GM23248 (cell line): Measurements from ENCODE around the gene RAMP3. TPM values are rescaled to one million over a fixed set of nuclear protein-coding genes. Genes with fewer than 3 reads are reported as not detected.

Experiments used
- DNase-seq: peaks from one replicate; pipeline ENCODE4 v3.0.0-alpha.2; 2015
- H2AFZ ChIP-seq: fragments of 200-600 bp; sonication (generic); 2 replicates; pipeline ENCODE4 v1.6.1; 2016; ENCODE audit warnings: antibody characterized with exemption
- H3F3A ChIP-seq: fragments of 200-600 bp; sonication (generic); 2 replicates; pipeline ENCODE4 v1.6.1; 2016; ENCODE audit warnings: mild to moderate bottlenecking, antibody characterized with exemption, mixed run types; ENCODE audit not compliant: insufficient read depth
- H3K27ac ChIP-seq: fragments of 200-600 bp; sonication (generic); 2 replicates; pipeline ENCODE4 v1.5.1; 2016; ENCODE audit warnings: mild to moderate bottlenecking
- H3K27me3 ChIP-seq: fragments of 200-600 bp; sonication (generic); replicated peaks from 2 replicates; pipeline ENCODE4 v1.6.1; 2016; ENCODE audit warnings: mild to moderate bottlenecking; ENCODE audit not compliant: insufficient read depth
- H3K36me3 ChIP-seq: fragments of 200-600 bp; sonication (generic); 2 replicates; pipeline ENCODE4 v1.6.1; 2016; ENCODE audit warnings: low read depth, mild to moderate bottlenecking
- H3K4me1 ChIP-seq: fragments of 200-600 bp; sonication (generic); 2 replicates; pipeline ENCODE4 v1.6.1; 2016; ENCODE audit warnings: mild to moderate bottlenecking; ENCODE audit not compliant: insufficient read depth
- H3K4me2 ChIP-seq: fragments of 200-600 bp; sonication (generic); one replicate; pipeline ENCODE4 v1.6.1; 2016; ENCODE audit warnings: mild to moderate bottlenecking; ENCODE audit not compliant: unreplicated experiment
- H3K4me3 ChIP-seq: fragments of 200-600 bp; sonication (generic); 2 replicates; pipeline ENCODE4 v1.5.1; 2016; ENCODE audit warnings: mild to moderate bottlenecking
- H3K79me2 ChIP-seq: fragments of 200-600 bp; sonication (generic); 2 replicates; pipeline ENCODE4 v1.6.1; 2016; ENCODE audit warnings: mild to moderate bottlenecking; ENCODE audit not compliant: insufficient read depth
- H3K9ac ChIP-seq: fragments of 200-600 bp; sonication (generic); 2 replicates; pipeline ENCODE4 v1.6.1; 2016; ENCODE audit warnings: mild to moderate bottlenecking
- H3K9me2 ChIP-seq: fragments of 200-600 bp; sonication (generic); 2 replicates; pipeline ENCODE4 v1.6.1; 2016; ENCODE audit warnings: mixed run types, mild to moderate bottlenecking, moderate library complexity; ENCODE audit not compliant: insufficient read depth
- H3K9me3 ChIP-seq: fragments of 200-600 bp; sonication (generic); one replicate; pipeline ENCODE4 v1.6.1; 2017; ENCODE audit warnings: low read depth
- H4K20me1 ChIP-seq: fragments of 200-600 bp; sonication (generic); 2 replicates; pipeline ENCODE4 v1.6.0; 2016; ENCODE audit not compliant: insufficient read depth
- EZH2 ChIP-seq: fragments of 200-600 bp; sonication (generic); IDR thresholded peaks from 2 replicates; pipeline ENCODE4 v1.6.1; 2018; ENCODE audit warnings: antibody characterized with exemption, mild to moderate bottlenecking; ENCODE audit not compliant: insufficient read depth, poor library complexity, severe bottlenecking
- EZH2phosphoT487 ChIP-seq: fragments of 200-600 bp; sonication (generic); IDR thresholded peaks from 2 replicates; pipeline ENCODE4 v1.6.1; 2018; ENCODE audit warnings: antibody characterized with exemption, moderate library complexity, mild to moderate bottlenecking, low read depth; ENCODE audit not compliant: insufficient read depth
- WGBS, 2 experiments: methylation state at CpG; one replicate each; pipeline ENCODE4 v1.1.6; 2015 to 2017; ENCODE audit warnings: low lambda C conversion rate in 2 of 2, low coverage in 1 of 2; ENCODE audit errors: missing lambda C conversion rate in 2 of 2; 5-methylcytosine and 5-hydroxymethylcytosine counted together
- in situ Hi-C: fragments of 300-500 bp; cut with MboI; formaldehyde crosslinking; loops from 2 replicates; pipeline ENCODE4 v1.15.0; 2020
- polyA plus RNA-seq: library from polyadenylated mRNA; unstranded; fragments of >200 nt; fragmentation: Nextera tagmentation; extraction: Ambion mirVana; gene quantifications from 2 replicates; pipeline ENCODE4 v1.2.1, GENCODE V29; 2016
- total RNA-seq: library from RNA; depleted of rRNA; stranded (reverse); fragments of >200 nt; shearing (Covaris generic); gene quantifications from 2 replicates; pipeline ENCODE4 v1.2.3, GENCODE V29; 2014

Gene RAMP3
- total and polyA plus RNA-seq, 2 experiments from 2014 or later: not detected

DNA sequence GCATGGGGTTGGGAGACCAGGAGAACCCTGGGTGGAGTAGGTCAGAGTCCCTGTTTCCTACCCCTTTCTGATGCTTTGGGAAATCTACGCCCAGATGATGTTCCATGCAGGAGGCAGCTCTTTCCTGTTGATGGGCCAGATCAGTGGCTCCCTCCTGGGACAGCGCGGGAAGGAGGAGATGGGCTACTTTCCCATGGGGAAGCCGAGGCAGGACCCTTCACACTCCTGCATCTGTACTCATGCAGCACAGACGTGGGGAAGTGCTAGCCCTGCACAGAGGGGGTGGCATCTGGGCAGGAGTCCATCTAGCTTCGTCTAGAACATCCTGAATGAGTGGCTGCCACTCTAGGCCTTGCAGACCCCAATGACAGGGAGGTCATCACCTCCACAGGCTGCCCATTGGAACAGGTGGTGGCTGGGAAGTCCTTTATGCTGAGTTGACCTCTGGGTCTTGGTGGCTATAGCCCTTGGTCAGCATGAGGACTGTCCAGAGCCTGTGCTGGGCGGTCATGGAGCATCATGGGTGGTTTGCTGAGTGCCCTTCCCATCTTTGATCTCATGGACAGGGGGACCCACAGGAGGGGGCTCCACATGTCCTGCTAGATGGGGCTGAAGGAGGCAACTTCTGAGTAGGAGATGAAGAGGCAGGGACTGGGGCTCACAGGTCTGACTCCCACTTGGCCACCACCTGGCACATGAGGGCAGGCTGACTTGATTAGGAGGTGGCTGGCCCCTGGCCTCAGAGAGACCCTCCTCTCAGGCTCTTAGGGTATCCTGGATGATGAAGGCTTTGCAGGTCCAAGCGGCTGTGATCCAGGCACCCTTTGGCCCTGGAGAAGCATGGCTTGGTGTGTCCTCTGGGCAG, 24.6 kb downstream of the RAMP3 start:
- H3K4me3 ChIP-seq: no peak overlapping the region
- TF ChIP-seq EZH2phosphoT487: no peak
- TF ChIP-seq EZH2: no peak
- 56% methylated on average over 7 to 8 of the region's 8 CpGs for WGBS, 2 experiments

DNA sequence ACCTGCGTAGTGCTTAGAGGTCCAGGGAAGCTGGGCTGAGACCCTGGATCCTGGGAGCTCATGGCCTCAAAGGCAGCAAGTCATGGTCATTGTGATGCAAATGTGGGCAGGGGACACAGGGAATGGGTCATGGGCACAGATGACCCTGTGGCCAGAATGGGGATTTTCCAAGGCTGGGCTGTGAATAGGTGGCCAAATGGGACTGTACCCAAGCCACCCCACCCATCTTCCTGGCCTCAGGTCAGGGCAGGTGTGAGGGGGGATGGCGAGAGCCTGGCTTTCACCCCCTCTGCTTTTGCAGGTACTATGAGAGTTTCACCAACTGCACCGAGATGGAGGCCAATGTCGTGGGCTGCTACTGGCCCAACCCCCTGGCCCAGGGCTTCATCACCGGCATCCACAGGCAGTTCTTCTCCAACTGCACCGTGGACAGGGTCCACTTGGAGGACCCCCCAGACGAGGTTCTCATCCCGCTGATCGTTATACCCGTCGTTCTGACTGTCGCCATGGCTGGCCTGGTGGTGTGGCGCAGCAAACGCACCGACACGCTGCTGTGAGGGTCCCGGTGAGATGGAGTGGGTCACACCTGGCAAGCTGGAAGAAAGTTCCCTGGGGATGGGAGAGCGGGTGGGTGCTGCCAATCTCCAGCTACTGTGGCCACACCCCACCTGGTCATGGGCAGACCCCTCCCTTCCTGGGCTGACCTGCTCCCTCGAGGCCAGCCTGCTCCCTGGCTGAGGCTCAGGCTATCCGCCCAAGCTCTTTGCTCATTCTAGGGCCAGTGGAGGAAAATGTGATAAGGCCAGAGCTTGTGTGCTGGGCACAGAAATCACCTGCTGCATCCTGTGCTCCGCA, 25.5 kb downstream of the RAMP3 start:
- no peaks in the 10 kb centered on the region; the same call in 1 of the 2 replicates for H3K27me3 ChIP-seq
- no peak overlapping the region for H3K4me2 ChIP-seq
- H3F3A ChIP-seq: no peaks in the 10 kb centered on the region
- WGBS, 2 experiments: 61 to 67% methylated on average over 21 of the region's 21 CpGs
- no peak overlapping the region for H3K4me3 ChIP-seq
- no peaks in the 10 kb centered on the region for H3K4me1 ChIP-seq
- no peak overlapping the region for H2AFZ ChIP-seq
- no peaks in the 10 kb centered on the region for H3K79me2 ChIP-seq
- no peaks in the 10 kb centered on the region for H3K9me2 ChIP-seq
- no peak overlapping the region for H3K9ac ChIP-seq
- no peak for DNase-seq
- H4K20me1 ChIP-seq: no peaks in the 10 kb centered on the region
- H3K27ac ChIP-seq: no peak overlapping the region
- in situ Hi-C loops: no loop called here
- TF ChIP-seq EZH2phosphoT487: no peak
- H3K9me3 ChIP-seq: no peaks in the 10 kb centered on the region
- H3K36me3 ChIP-seq: no peaks in the 10 kb centered on the region

More for the DNA sequence above, 24.6 kb downstream of the RAMP3 start:
- no peaks in the 10 kb centered on the region for H3K4me1 ChIP-seq
- H3F3A ChIP-seq: no peaks in the 10 kb centered on the region
- H3K9me3 ChIP-seq: no peaks in the 10 kb centered on the region
- H3K4me2 ChIP-seq: no peak overlapping the region
- in situ Hi-C loops: no loop called here
- DNase-seq: no peak
- no peak overlapping the region for H3K9ac ChIP-seq
- H2AFZ ChIP-seq: no peak overlapping the region
- H3K36me3 ChIP-seq: no peaks in the 10 kb centered on the region
- no peaks in the 10 kb centered on the region for H3K79me2 ChIP-seq
- H4K20me1 ChIP-seq: no peaks in the 10 kb centered on the region
- no peaks in the 10 kb centered on the region; the same call in 1 of the 2 replicates for H3K27me3 ChIP-seq
- H3K9me2 ChIP-seq: no peaks in the 10 kb centered on the region
- H3K27ac ChIP-seq: no peak overlapping the region

DNA sequence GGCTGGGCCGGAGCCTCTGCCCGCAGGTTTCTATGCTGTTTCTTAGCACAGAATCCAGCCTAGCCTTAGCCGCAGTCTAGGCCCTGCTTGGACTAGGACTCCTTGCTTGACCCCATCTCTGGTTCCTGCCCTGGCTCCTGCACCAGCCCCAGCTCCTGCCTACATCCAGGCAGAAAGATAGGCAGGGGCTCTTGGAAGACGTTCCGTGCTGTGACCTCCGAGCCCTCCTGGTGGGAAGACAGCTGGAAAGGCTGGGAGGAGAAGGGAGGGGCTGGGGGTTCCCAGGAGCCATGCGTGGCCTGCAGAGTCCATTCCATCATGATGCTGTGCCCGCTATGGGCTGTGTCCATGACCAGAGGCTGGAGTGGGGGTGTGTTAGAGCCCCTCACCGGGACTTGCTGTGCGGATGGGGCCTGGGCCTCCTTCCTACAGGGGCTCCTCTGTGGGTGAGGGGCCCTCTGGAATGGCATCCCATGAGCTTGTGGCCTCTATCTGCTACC, 26.2 kb downstream of the RAMP3 start:
- H3K27ac ChIP-seq: no peak overlapping the region
- no peak for TF ChIP-seq EZH2phosphoT487
- TF ChIP-seq EZH2: no peak
- no peaks in the 10 kb centered on the region for H3K4me1 ChIP-seq
- no peak overlapping the region for H3K4me2 ChIP-seq
- no peaks in the 10 kb centered on the region for H3K9me2 ChIP-seq
- in situ Hi-C loops: no loop called here
- H4K20me1 ChIP-seq: no peaks in the 10 kb centered on the region
- H2AFZ ChIP-seq: no peak overlapping the region
- H3K4me3 ChIP-seq: no peak overlapping the region
- no peaks in the 10 kb centered on the region for H3F3A ChIP-seq
- no peaks in the 10 kb centered on the region; the same call in 1 of the 2 replicates for H3K27me3 ChIP-seq
- H3K36me3 ChIP-seq: no peaks in the 10 kb centered on the region
- WGBS, 2 experiments: 66 to 71% methylated on average over 10 of the region's 10 CpGs
- H3K79me2 ChIP-seq: no peaks in the 10 kb centered on the region
- H3K9ac ChIP-seq: no peak overlapping the region
- no peaks in the 10 kb centered on the region for H3K9me3 ChIP-seq
- DNase-seq: no peak

DNA sequence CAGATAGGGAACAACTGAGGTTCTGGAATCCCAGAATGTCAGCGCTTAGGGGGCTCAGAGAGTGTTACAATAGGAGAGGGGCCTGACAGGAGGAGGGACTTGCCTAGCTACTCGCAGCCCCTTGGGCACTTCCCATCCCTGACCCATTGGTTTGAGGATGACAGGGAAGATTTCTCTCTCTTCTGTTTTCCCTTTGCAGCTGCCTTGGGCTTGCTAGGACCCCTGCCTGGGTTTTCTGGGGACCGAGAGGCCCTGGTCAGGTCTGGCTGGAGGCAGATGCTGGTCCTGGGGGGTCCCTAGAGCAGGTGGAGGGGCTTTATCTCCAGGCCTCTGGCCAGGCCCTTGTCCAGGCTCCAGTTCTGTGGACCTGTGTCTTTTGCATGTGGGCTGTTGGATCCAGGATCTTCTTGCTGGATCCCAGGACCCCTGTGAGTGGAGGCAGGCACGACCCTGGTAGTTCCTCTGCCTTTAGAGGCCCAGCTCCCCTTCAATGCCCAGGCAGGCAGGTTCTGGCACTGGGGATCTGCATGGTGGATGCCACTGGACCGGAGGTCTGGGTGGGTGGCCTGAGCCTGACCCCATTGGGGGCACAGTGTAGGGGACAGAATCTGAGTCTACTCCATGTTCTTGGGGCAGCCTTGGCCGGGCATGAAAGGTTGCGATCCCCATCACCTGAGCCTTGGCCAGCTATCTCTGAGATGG, 26.9 kb downstream of the RAMP3 start:
- Histone ChIP-seq H3K4me1 (no peaks in the 10 kb centered on the region), H3K27ac (no peak overlapping the region), H3K9me2 (no peaks in the 10 kb centered on the region), H3K9me3 (no peaks in the 10 kb centered on the region), H3K9ac (no peak overlapping the region), H3K79me2 (no peaks in the 10 kb centered on the region), H3K27me3 (no peaks in the 10 kb centered on the region; the same call in 1 of the 2 replicates), H3K4me2 (no peak overlapping the region), H2AFZ (no peak overlapping the region), H3F3A (no peaks in the 10 kb centered on the region), H4K20me1 (no peaks in the 10 kb centered on the region), H3K36me3 (no peaks in the 10 kb centered on the region), H3K4me3 (no peak overlapping the region)
- DNase-seq: no peak
- in situ Hi-C loops: no loop called here
- 35 to 51% methylated on average over 6 to 7 of the region's 7 CpGs for WGBS, 2 experiments
- no peak for TF ChIP-seq EZH2
- TF ChIP-seq EZH2phosphoT487: no peak
